Activated CD4-positive, alpha-beta T cell treated with anti-CD3 and anti-CD28 coated beads, Interleukin-10, Interleukin-2, amounts not matched to agents 100 ng/mL and 50 ng/mL, durations not matched to agents 16 hours and 8 hours (primary cell): ENCODE measurements around the gene KIF14.
A peak's percentile ranks its signal among the peaks of the same experiment; 100 is the strongest.
"Not testable (repeated sequence)": the region's sequence is repeated elsewhere in the genome, so short reads cannot be mapped to it uniquely, and the experiment has no call there.

Experiments
- DNase-seq: peaks from one replicate; pipeline ENCODE4 v3.0.0-alpha.2; 2020

KIF14 gene

DNA sequence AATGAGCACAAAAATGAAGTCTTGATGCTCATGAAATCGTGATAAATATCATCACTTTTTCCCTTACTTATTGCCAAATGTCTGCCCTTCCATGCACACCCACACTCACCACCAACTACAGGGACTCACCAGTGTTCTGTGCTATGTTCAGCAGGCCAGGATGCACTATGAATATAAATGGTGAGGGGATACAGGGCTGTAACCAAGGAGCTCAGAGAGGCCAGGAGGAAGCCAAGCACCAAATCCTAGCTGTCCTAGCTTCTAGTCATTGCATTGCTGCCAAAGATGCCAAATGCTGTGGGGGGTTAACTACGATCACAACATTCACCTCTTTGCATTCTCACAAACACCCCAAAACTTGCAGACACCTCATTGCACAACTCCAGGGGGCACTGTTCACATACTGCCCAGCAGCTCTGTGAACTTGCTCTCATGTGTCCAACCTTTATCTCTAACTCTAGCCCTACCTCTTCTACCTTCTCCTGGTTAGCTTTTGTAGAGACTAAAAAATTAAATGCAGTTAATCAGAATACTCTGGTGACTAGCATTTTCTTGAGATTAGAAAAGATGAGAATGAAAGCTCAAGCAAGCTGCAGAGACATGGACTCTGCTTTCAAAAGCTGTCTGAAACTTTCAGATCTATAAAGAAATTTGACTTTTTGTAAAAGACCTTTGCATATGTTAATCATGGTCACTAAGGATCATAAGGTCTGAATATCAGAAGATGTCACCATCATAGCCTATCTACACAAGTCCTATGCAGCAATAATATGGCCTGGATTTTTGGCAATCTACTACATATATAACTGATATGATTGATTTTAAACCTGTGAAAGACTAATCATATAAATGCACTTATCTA is 13.9 kb upstream of the KIF14 start:
- DNase-seq, result no peak

GRCh38 chr1:200631375-200631774 is 10.8 kb upstream of the KIF14 start:
- no peak for DNase-seq

- DNase-seq, result not testable (repeated sequence)
Measured at GRCh38 chr1:200630515-200630899, 10.0 kb upstream of the KIF14 start.

GRCh38 chr1:200629876-200630514 is 9.4 kb upstream of the KIF14 start:
- no peak for DNase-seq

DNA sequence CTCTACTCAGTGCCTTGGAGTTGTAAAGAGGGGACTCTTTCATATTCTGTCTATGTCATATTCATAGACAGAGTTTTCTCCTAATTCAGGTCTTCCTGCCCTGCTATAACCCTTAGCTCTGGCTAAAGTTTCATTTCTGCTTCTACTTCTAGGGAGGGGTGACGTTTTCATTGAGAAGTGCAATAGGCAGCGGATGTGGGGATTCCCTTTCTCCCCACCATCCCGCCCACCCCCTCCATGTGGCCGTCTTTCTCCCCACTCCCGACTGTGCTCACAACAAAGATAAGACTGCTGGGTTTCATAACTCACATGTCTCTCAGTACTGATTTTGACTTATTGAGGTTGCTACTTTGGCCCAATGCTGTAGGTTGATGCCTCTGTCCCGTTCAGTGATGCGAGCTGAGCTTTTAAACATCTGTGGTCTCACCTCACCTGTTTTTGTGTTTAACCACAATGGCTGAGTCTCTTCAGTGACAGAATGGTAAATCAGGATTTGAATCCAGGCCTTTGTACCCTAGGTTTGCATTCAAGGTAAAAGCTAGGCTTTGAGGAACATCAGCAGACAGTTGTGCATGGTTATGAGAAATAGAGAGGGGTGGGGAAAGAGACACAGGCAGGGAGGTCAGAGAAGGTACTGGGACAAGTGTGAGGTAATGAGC is 7.8 kb upstream of the KIF14 start:
- DNase-seq, result peak; percentile 70

DNA sequence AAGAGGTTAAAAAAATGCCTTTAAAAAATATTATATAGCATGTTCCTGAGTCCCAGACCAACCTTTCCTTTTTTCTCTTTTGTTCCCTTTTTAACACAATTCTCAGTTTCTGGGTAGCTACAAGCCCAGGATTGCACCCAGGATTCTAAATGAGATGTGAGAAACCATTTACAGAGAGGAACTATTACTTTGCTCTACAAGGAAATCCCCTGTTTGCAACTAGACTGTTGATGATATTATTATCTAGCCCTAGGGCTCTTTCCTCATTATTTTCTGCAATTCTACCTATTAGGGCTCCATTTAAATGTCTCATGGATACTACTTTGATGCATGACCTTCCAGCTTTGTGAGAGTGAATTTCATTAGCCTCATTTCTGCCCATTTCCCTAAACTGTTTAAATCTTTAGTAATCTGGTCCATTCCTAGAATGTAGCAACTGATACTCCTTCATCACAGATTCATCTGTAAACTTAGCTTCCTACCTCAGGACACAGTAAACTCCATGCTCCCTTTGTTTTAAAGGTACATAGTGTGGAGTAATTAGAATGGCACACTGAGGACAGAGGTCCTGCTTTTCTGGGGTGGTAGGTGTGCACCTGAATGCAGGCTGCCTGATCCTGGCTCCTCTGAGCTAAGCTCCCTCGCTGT is 7.1 kb upstream of the KIF14 start:
- DNase-seq, result peak; percentile 8

DNA sequence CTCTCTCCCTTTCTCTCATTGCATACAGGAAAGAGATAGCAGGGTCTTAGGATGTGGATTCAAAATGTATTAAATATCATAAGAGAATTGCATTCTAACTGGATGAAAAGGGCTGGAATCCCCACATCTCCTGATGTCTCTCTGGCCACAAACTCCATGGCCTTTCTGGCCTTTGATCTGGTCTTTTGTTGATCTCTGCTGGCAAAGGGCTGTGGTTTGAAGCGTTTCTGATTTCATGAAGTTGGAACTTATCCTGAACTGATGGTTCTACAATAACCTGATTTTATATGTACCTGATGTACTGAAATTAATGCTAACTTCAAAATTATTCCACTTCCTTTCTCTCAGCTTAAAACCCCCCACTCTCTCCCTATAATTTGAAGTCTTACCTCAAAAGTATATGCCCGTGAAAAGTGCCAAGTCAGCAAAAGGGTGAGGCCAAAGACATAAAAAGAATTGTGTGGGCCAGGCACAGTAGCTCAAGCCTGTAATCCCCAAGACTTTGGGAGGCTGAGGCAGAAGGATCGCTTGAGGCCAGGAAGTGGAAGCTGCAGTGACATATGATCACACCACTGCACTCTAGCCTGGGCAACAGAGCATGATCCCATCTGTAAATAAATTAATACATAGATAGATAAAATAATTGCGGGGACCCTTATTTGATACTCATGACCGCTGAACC is 6.4 kb upstream of the KIF14 start:
- DNase-seq, result no peak

DNA sequence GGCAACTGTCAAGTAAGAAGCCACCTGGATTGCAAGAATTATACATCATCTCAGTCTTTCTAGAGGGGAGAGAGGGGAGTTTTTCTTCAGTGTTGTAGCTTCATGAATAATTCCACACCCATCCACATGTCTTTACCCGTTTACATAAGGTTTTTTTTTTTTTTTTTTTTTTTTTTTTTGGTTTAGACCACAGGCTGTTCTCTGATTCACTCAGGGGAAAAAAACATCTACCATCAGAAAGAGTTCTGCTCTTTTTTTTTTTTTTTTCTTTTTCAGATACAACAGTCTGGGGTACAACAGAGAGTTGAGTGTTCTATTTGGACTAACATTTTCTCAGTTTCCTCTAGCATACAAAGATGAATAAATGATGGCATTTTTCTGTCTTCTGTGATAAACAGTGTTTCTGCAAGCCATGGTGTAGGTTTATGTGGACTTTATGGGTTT is 4.9 kb upstream of the KIF14 start:
- peak; percentile 82 for DNase-seq

DNA sequence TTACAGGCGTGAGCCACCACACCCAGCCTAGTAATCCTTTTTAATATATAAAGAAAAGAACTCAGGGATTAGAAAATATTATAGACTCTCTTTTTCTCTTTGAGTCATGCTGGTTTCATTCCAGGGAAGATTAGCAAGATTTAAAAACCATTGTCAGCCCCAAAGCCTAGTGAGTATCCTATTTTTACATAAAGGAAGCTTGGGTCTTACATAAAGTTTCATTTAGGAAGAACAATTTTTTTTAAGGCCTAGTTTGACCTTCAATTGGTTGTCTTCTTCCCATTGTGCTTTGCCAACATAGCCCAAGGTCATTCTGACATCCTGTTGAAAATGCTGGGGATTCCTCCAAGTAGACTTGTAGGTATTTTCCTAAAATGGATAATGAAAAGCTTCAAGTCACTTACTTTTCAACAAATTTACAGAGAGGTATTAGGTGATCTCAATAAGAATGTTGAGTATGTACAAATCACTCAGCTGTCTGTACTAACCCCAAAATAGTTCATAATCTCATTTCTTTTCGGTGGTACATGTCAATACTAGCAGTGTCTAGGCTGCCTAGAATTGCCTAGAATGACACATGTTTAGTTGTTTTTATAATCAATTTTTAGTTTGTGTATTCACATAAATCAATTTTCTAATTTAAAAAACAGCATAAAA is 4.3 kb upstream of the KIF14 start:
- DNase-seq, result peak; percentile 9

- DNase-seq, result no peak
Measured at GRCh38 chr1:200619894-200620272, 668 bp downstream of the KIF14 start.

- DNase-seq, result no peak
Measured at GRCh38 chr1:200610846-200611245, 9.7 kb downstream of the KIF14 start.

DNA sequence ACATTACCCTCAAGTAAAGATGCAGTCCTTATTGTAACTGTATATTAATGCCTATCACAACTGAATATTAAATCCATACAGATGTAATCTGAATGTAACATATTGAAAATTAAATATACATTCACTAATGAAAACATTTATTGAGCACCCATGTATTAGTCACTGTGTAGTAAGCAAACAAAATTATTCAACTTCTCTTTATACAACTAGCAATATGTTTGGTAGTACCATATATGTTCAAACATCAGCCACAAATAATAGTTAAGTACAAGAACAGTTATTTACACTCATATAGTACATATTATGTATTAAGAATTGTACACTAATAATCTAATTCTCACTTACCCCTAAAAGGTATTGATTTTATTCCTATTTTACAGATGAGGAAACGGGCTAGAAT is 17.9 kb downstream of the KIF14 start:
- no peak for DNase-seq

DNA sequence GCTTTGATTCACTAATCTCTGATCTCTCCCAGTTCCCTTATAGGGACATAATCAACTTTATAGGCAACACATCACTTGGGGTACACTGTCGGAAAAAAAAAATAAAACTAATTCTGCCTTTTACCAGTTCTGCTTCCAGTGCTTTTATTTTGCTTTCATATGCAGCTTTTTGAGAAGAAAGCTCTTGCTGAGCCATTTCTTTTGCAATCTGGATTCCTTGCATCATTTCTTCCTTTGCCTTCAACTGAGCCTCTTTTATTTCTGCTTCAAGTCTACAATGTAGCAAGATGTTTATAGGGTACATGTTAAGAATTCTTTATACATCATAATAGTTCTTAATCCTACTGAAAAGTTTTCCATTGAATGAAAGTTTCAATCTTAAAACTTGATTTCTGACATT is 30.6 kb downstream of the KIF14 start:
- no peak for DNase-seq

- DNase-seq, result no peak
Measured at GRCh38 chr1:200588698-200589097, 31.9 kb downstream of the KIF14 start.

- DNase-seq, result no peak
Measured at GRCh38 chr1:200564319-200564718, 56.2 kb downstream of the KIF14 start.

- DNase-seq, result no peak
Measured at GRCh38 chr1:200561856-200562214, 58.7 kb downstream of the KIF14 start.

- DNase-seq, result peak; percentile 38
Measured at GRCh38 chr1:200558866-200559459, 61.6 kb downstream of the KIF14 start.

DNA sequence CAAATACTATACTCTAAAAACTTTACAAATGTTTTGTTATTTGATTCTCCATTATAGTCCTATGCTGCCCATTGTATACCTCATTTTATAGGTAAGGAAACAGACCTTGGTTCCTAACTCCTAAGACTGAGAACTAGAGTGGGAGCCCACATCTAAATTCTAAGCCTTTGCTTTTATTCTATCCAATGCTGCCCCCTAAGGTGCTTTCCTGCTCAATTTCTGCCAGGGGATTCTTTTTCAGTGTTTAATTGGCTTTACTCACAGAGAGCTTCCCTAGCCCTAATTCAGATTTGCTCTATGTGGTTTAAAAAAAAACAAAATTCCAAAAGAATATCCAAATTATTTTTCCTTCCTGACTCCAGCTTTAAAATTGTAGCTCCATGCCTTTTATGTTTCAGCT is 64.5 kb downstream of the KIF14 start:
- DNase-seq, result no peak

GRCh38 chr1:200552737-200553136 is 67.8 kb downstream of the KIF14 start:
- not testable (repeated sequence) for DNase-seq

GRCh38 chr1:200550367-200550766 is 70.2 kb downstream of the KIF14 start:
- no peak for DNase-seq

DNA sequence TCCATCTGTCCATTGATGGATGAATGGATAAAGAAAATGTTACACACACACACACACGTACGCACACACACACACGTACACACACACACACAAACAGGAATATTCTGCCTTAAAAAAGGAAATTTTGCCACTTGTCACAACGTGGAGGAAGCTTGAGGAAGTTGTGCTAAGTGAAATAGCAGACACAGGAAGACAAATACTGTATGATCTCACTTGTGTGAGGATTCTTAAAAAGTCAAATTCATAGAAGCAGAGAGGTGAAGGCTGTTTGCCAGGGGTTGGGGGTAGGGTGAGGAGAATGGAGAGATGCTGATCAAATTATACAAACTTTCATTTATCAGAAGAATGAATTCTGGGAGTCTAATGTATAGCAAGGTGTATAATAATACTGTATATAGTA is 73.2 kb downstream of the KIF14 start:
- DNase-seq, result no peak

DNA sequence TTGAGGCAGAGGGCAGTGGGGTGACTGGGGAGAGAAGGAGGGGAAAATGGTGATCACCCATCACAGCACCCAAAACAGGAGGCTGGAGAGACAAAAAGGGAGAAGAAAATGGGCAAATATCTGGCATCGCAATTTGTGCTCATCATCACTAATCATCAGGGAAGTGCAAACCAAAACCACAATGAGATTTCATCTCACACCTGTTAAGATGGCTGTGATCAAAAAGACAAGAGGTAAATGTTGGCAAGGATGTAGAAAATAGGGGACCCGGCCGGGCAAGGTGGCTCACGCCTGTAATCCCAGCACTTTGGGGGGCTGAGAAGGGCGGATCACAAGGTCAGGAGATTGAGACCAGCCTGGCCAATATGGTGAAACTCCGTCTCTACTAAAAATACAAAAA is 74.0 kb downstream of the KIF14 start:
- DNase-seq, result no peak
